ENCODE measurements around the gene MSL2. TPM values are rescaled to one million over a fixed set of nuclear protein-coding genes. Genes with fewer than 3 reads are reported as not detected.

The MSL2 gene
- polyA plus RNA-seq, 1 donor (not counting 4 experiments of a cell fraction or from before 2014, with no cell fraction given), result 9.5 TPM

DNA sequence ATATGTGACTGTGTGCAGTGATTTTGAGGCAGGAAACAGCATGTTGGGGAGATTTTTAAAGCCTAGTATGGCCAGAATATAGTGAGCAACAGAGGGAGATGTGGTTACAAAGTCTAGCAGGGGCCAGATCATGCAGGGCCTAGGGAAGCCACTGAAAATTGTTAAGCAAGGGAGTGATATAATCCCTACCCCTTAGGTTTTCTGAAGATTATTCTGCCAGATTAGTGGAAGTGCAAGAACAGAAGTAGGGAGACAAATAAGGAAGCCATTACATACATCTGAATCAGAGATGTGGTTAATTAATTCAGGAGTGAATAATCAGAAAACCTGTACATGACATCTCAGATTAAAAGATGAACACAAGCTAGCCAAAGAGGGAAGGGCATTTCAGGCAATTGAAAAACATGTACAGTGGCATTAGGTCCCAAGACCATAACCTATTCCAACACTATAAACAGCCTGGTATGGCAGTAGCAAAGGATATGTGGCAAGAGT lies 54.8 kb downstream of the MSL2 start:
- TF ChIP-seq, protein P1, sequence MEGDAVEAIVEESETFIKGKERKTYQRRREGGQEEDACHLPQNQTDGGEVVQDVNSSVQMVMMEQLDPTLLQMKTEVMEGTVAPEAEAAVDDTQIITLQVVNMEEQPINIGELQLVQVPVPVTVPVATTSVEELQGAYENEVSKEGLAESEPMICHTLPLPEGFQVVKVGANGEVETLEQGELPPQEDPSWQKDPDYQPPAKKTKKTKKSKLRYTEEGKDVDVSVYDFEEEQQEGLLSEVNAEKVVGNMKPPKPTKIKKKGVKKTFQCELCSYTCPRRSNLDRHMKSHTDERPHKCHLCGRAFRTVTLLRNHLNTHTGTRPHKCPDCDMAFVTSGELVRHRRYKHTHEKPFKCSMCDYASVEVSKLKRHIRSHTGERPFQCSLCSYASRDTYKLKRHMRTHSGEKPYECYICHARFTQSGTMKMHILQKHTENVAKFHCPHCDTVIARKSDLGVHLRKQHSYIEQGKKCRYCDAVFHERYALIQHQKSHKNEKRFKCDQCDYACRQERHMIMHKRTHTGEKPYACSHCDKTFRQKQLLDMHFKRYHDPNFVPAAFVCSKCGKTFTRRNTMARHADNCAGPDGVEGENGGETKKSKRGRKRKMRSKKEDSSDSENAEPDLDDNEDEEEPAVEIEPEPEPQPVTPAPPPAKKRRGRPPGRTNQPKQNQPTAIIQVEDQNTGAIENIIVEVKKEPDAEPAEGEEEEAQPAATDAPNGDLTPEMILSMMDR (optimal IDR thresholded peaks at IDR 0.05 in 1 of 3, IDR thresholded peaks at IDR 0.05 in 1 of 3, conservative IDR thresholded peaks at IDR 0.05 in 1 of 3; ENCODE audit: extremely low read depth in 1 of 3, insufficient read depth in 2 of 3, low read length in 3 of 3), result no peak
- no peak for TF ChIP-seq EZH2 (IDR thresholded peaks at IDR 0.05; ENCODE audit: low read length)
- no peaks in the 10 kb centered on the region for H3K9me1 ChIP-seq (ENCODE audit: control insufficient read depth, extremely low read depth, insufficient read depth, low read length)
- no peak for FAIRE-seq
- H3K4me2 ChIP-seq (ENCODE audit: control insufficient read depth, extremely low read depth, insufficient read depth, low read depth, low read length), result peak overlapping the region; percentile 76
- no peak for DNase-seq (ENCODE audit: low read depth, low spot score)
- H3K9me3 ChIP-seq (ENCODE audit: control insufficient read depth, low read depth, low read length), result no peaks in the 10 kb centered on the region
- peak overlapping the region; percentile 44 for H3K9ac ChIP-seq (ENCODE audit: control insufficient read depth, extremely low read depth, insufficient read depth, low read length)
- dilution Hi-C loops (cut with MboI; ENCODE audit: extremely low pct_ligation_motif_present, low sequenced_read_pairs), result no loop called here
- peak overlapping the region; percentile 97 for H3K27ac ChIP-seq (ENCODE audit: control insufficient read depth, insufficient read depth, low read length)
- H3K36me3 ChIP-seq (ENCODE audit: control insufficient read depth in 2 of 2, extremely low read depth in 1 of 2, insufficient read depth in 2 of 2, low read length in 2 of 2), result no peaks in the 10 kb centered on the region
- no peak overlapping the region for H2AFZ ChIP-seq (ENCODE audit: control insufficient read depth, low read length)
- no peaks in the 10 kb centered on the region for H4K20me1 ChIP-seq (ENCODE audit: control insufficient read depth, extremely low read depth, insufficient read depth, low read length)
- peaks cover 3% of the 10 kb centered on the region for H3K79me2 ChIP-seq (ENCODE audit: control insufficient read depth, insufficient read depth, low read length)
- H3K4me3 ChIP-seq (ENCODE audit: control insufficient read depth in 2 of 3, extremely low read depth in 1 of 3, insufficient read depth in 2 of 3, low read depth in 1 of 3, low read length in 3 of 3), result peak overlapping the region in 1 of 3 experiments; percentile 22
- no peaks in the 10 kb centered on the region for H3K27me3 ChIP-seq (ENCODE audit: control insufficient read depth, extremely low read depth, insufficient read depth, low read length)
- peaks cover 27% of the 10 kb centered on the region for H3K4me1 ChIP-seq (ENCODE audit: control insufficient read depth, extremely low read depth, insufficient read depth, low read length)

DNA sequence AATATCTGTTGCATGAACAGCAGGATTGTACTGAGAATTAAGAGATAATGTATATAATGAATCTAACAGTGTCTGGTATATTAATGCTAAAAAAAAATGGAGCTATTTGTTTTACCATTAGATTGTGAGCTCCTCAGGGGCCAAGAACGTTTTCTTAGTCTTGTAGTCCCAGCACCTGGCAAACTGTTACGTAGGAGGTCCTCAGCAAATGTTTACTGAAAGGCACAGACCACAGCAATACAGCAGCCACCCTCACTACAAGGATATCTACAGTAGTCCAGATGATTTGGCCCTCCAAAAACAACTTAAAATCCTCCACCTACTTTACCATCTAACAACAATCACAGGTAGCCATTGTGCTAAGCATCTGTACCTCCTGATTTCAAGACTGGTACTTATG lies 59.7 kb downstream of the MSL2 start:
- H3K4me2 ChIP-seq (ENCODE audit: control insufficient read depth, extremely low read depth, insufficient read depth, low read depth, low read length), result no peak overlapping the region
- FAIRE-seq (no peak), DNase-seq (ENCODE audit: low read depth, low spot score) (no peak)
- no peaks in the 10 kb centered on the region for H4K20me1 ChIP-seq (ENCODE audit: control insufficient read depth, extremely low read depth, insufficient read depth, low read length)
- no peaks in the 10 kb centered on the region for H3K9me3 ChIP-seq (ENCODE audit: control insufficient read depth, low read depth, low read length)
- dilution Hi-C loops (cut with MboI; ENCODE audit: extremely low pct_ligation_motif_present, low sequenced_read_pairs), result no loop called here
- H3K27ac ChIP-seq (ENCODE audit: control insufficient read depth, insufficient read depth, low read length), result no peak overlapping the region
- no peak overlapping the region for H2AFZ ChIP-seq (ENCODE audit: control insufficient read depth, low read length)
- H3K36me3 ChIP-seq (ENCODE audit: control insufficient read depth in 2 of 2, extremely low read depth in 1 of 2, insufficient read depth in 2 of 2, low read length in 2 of 2), result no peaks in the 10 kb centered on the region
- no peaks in the 10 kb centered on the region for H3K79me2 ChIP-seq (ENCODE audit: control insufficient read depth, insufficient read depth, low read length)
- no peak overlapping the region for H3K9ac ChIP-seq (ENCODE audit: control insufficient read depth, extremely low read depth, insufficient read depth, low read length)
- H3K4me1 ChIP-seq (ENCODE audit: control insufficient read depth, extremely low read depth, insufficient read depth, low read length), result peaks cover 8% of the 10 kb centered on the region
- H3K27me3 ChIP-seq (ENCODE audit: control insufficient read depth, extremely low read depth, insufficient read depth, low read length), result no peaks in the 10 kb centered on the region
- no peak overlapping the region for H3K4me3 ChIP-seq (ENCODE audit: control insufficient read depth in 2 of 3, extremely low read depth in 1 of 3, insufficient read depth in 2 of 3, low read depth in 1 of 3, low read length in 3 of 3)
- TF ChIP-seq, protein P1 (optimal IDR thresholded peaks at IDR 0.05 in 1 of 3, IDR thresholded peaks at IDR 0.05 in 1 of 3, conservative IDR thresholded peaks at IDR 0.05 in 1 of 3; ENCODE audit: extremely low read depth in 1 of 3, insufficient read depth in 2 of 3, low read length in 3 of 3), result no peak
- no peak for TF ChIP-seq EZH2 (IDR thresholded peaks at IDR 0.05; ENCODE audit: low read length)
- H3K9me1 ChIP-seq (ENCODE audit: control insufficient read depth, extremely low read depth, insufficient read depth, low read length), result no peaks in the 10 kb centered on the region

Data from keratinocyte (primary cell).